ENCODE measurements around the gene DRAP1. TPM values are rescaled to one million over a fixed set of nuclear protein-coding genes. Genes with fewer than 3 reads are reported as not detected.

Gene DRAP1
- total RNA-seq, 1 donor from 2014 or later: 110 TPM

GRCh38 chr11:65919573-65920371, 546 bp downstream of the DRAP1 start:
- intact Hi-C loops (cut with DNase I): loop anchor here (1.0 to 2.0 kb wide), 3 partner anchors 31 to 61 kb away; partner anchors contain the start of genes CFL1, FIBP and SART1
- peak; percentile 79 for DNase-seq (ENCODE audit: missing footprints)
- peak; percentile 34 for ATAC-seq

- DNase-seq (ENCODE audit: missing footprints) (peak; percentile 66), ATAC-seq (no peak)
- intact Hi-C loops (cut with DNase I): no loop called here
These were observed 1.2 kb downstream of the DRAP1 start for GRCh38 chr11:65920372-65920802.

GRCh38 chr11:65921033-65921555, 1.9 kb downstream of the DRAP1 start:
- intact Hi-C loops (cut with DNase I): no loop called here
- DNase-seq (ENCODE audit: missing footprints) (no peak), ATAC-seq (no peak)

- ATAC-seq: no peak
- DNase-seq (ENCODE audit: missing footprints): no peak
- intact Hi-C loops (cut with DNase I): no loop called here
These were observed 2.6 kb downstream of the DRAP1 start for GRCh38 chr11:65921876-65922275.

- no peak for DNase-seq (ENCODE audit: missing footprints)
- intact Hi-C loops (cut with DNase I): no loop called here
- no peak for ATAC-seq
These were observed 3.3 kb downstream of the DRAP1 start for GRCh38 chr11:65922565-65922964.

GRCh38 chr11:65925397-65925796, 6.2 kb downstream of the DRAP1 start:
- intact Hi-C loops (cut with DNase I): no loop called here
- DNase-seq (ENCODE audit: missing footprints) (no peak), ATAC-seq (no peak)

- DNase-seq (ENCODE audit: missing footprints): no peak
- no peak for ATAC-seq
- intact Hi-C loops (cut with DNase I): no loop called here
These were observed 8.7 kb downstream of the DRAP1 start for GRCh38 chr11:65927904-65928397.

- ATAC-seq: no peak
These were observed 9.4 kb downstream of the DRAP1 start for GRCh38 chr11:65928667-65929066.

GRCh38 chr11:65931773-65932557, 12.7 kb downstream of the DRAP1 start:
- no peak for DNase-seq (ENCODE audit: missing footprints)
- intact Hi-C loops (cut with DNase I): no loop called here
- no peak for ATAC-seq

More at GRCh38 chr11:65928667-65929066, 9.4 kb downstream of the DRAP1 start:
- DNase-seq (ENCODE audit: missing footprints): no peak
- intact Hi-C loops (cut with DNase I): no loop called here

- intact Hi-C loops (cut with DNase I): no loop called here
- DNase-seq (ENCODE audit: missing footprints) (no peak), ATAC-seq (no peak)
These were observed 13.3 kb downstream of the DRAP1 start for GRCh38 chr11:65932558-65932919.

- ATAC-seq: no peak
- no peak for DNase-seq (ENCODE audit: missing footprints)
- intact Hi-C loops (cut with DNase I): no loop called here
These were observed 14.8 kb downstream of the DRAP1 start for GRCh38 chr11:65934014-65934413.

- intact Hi-C loops (cut with DNase I): no loop called here
- no peak for DNase-seq (ENCODE audit: missing footprints)
- no peak for ATAC-seq
These were observed 18.5 kb downstream of the DRAP1 start for GRCh38 chr11:65937766-65938165.

GRCh38 chr11:65941720-65942310, 22.6 kb downstream of the DRAP1 start:
- intact Hi-C loops (cut with DNase I): no loop called here
- DNase-seq (ENCODE audit: missing footprints) (no peak), ATAC-seq (no peak)

- DNase-seq (ENCODE audit: missing footprints): no peak
- intact Hi-C loops (cut with DNase I): no loop called here
- no peak for ATAC-seq
These were observed 23.3 kb downstream of the DRAP1 start for GRCh38 chr11:65942531-65942930.

- intact Hi-C loops (cut with DNase I): no loop called here
- DNase-seq (ENCODE audit: missing footprints) (no peak), ATAC-seq (no peak)
These were observed 25.0 kb downstream of the DRAP1 start for GRCh38 chr11:65944191-65944590.

GRCh38 chr11:65944767-65945166, 25.5 kb downstream of the DRAP1 start:
- intact Hi-C loops (cut with DNase I): no loop called here
- ATAC-seq: no peak
- no peak for DNase-seq (ENCODE audit: missing footprints)

- intact Hi-C loops (cut with DNase I): no loop called here
- DNase-seq (ENCODE audit: missing footprints) (no peak), ATAC-seq (no peak)
These were observed 26.2 kb downstream of the DRAP1 start, which contains the start of gene TSGA10IP for GRCh38 chr11:65945430-65945911. TSGA10IP (plus strand) TSS chr11:65945480; CDS start chr11:65945676, 196 bp downstream.

GRCh38 chr11:65945941-65946558, 26.8 kb downstream of the DRAP1 start:
- intact Hi-C loops (cut with DNase I): no loop called here
- no peak for DNase-seq (ENCODE audit: missing footprints)
- ATAC-seq: no peak

GRCh38 chr11:65946655-65947054, 27.4 kb downstream of the DRAP1 start:
- DNase-seq (ENCODE audit: missing footprints): no peak
- no peak for ATAC-seq
- intact Hi-C loops (cut with DNase I): no loop called here

All from Right ventricle myocardium inferior (tissue), 1 donor.